Motor neuron (in vitro differentiated cells): Measurements from ENCODE around the gene CMTM3. TPM values are rescaled to one million over a fixed set of nuclear protein-coding genes. Genes with fewer than 3 reads are reported as not detected.
A peak's percentile ranks its signal among the peaks of the same experiment; 100 is the strongest.
"Not testable (repeated sequence)": the region's sequence is repeated elsewhere in the genome, so short reads cannot be mapped to it uniquely, and the experiment has no call there.

Experiments
- ATAC-seq, 8 experiments: fragments of 200-7000 bp; cut with Tn5 transposase; replicated peaks in 6 of 8; 2 replicates each; pipeline ENCODE4 v1.8.0; 2021; ENCODE audit warnings: mild to moderate bottlenecking in 8 of 8, moderate library complexity in 8 of 8
- H3K27ac ChIP-seq, 2 donors: fragments of 250-450 bp; sonication (Bioruptor Pico); 2 replicates each; pipeline ENCODE4 v1.9.0; 2021; ENCODE audit warnings: antibody characterized with exemption in 2 of 2, mild to moderate bottlenecking in 2 of 2, moderate library complexity in 1 of 2
- H3K4me1 ChIP-seq, 2 donors: fragments of 250-450 bp; sonication (Bioruptor Pico); replicated peaks in 1 of 2; 2 replicates each; pipeline ENCODE4 v1.6.1; 2021; ENCODE audit warnings: antibody characterized with exemption in 2 of 2, mild to moderate bottlenecking in 2 of 2, moderate library complexity in 1 of 2
- H3K4me3 ChIP-seq, 5 donors: fragments of 250-450 bp; sonication (Bioruptor Pico); 2 replicates each; pipeline ENCODE4 v1.9.0; 2021; ENCODE audit warnings: antibody characterized with exemption in 5 of 5, mild to moderate bottlenecking in 5 of 5, moderate library complexity in 4 of 5
- WGBS, 10 experiments: fragments of 450-650 bp; shearing (Covaris generic); methylation state at CpG; one replicate each; pipeline ENCODE4 v1.0.0; 2022; 5-methylcytosine and 5-hydroxymethylcytosine counted together
- in situ Hi-C, 9 experiments: fragments of 400-800 bp; cut with MboI; loops; one replicate each; pipeline ENCODE4 v1.15.0; 2021; ENCODE audit warnings: low sequenced_read_pairs in 9 of 9, low pct_unique_long_range_greater_than_20kb in 2 of 9; ENCODE audit not compliant: unreplicated experiment in 9 of 9
- total RNA-seq, 8 experiments: library from RNA; unstranded; fragments of 300-600 nt; gene quantifications; 2 replicates each; pipeline versions ENCODE4 v1.2.3 to v1.2.4, GENCODE V29; 2022

Gene CMTM3, protein sequence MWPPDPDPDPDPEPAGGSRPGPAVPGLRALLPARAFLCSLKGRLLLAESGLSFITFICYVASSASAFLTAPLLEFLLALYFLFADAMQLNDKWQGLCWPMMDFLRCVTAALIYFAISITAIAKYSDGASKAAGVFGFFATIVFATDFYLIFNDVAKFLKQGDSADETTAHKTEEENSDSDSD
- 10 to 100 TPM in 5 of 8 experiments, 1 to 10 TPM in 3; 5.7 to 42.6 (median 13.7) TPM for total RNA-seq

DNA sequence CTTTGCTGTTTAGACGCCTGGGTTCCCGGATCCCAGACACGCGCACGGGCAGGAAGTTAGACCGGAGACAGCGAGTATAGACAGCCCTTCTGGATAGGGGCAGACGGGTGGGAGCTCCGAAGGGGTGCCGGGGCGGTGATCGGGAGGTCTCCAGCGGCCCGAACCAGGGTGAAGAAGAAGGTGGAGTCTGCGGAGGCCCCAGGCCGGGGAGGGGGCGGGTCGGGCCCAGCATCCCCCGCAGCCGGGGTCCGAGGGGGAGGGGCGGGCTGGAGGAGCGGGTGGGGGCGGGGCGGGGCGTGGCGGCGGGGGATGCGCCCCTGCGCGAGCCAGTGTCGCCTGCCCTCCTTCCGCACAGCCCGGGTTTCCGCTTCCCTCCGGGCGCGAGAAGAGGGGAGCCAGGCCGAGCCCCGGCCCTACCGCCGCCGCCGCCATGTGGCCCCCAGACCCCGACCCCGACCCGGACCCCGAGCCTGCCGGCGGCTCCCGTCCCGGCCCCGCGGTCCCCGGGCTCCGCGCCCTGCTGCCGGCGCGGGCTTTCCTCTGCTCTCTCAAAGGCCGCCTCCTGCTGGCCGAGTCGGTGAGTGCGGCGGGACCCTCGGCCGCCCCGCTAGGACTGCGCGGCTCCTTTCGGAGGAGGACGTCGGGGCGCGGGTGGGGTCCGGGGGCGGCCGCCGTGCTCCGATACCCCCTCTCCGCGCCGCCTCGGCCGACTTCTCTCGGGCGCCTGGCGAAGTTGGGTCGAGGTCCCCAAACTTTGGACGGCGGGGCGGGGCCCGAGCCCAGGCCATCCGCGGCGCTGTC lies at the start of gene CMTM3:
Gene CMTM3, plus strand, starts transcription at position 329 of the 801 bp plus-strand sequence. Its CDS starts 102 bp downstream, at position 431.
- in situ Hi-C loops: loop anchor here in 1 of 9 experiments (25.0 kb wide), 1 partner anchor 258 kb away; no protein-coding TSS in a partner anchor
- H3K4me3 ChIP-seq: peak within 1 kb of the TSS; percentile 84 to 98 (median 96)
- peak; percentile 53 to 77 (median 64) for ATAC-seq
- WGBS, 10 experiments: no CpG with 5 or more reads among the region's 96 CpGs
- H3K27ac ChIP-seq: peak within 1 kb of the TSS; percentile 38 to 84
- H3K4me1 ChIP-seq: peaks cover 0 to 9% of the 10 kb centered on the region in 2 donors

DNA sequence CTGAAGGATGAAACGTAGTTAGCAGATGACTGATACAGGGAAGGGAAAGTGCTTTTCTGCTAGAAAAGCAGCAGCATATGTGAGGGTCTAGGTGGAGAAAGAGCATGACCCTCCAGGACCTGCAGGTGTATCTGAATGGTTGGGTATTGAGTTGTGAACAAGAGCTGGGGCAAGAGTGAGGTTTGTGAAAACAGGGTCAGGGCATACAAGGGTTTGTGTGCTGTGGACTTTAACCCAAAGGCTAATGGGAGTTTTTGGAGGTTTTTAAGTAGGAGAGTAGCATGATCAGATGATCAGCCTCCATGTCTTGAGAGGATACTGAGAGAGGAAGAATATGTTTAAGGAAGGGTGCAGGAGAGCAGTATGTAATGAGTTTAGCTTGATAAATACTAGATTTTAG lies 44.4 kb upstream of the CMTM3 start:
- 38 to 100% (median 86%) methylated on average over 1 of the region's 1 CpG; no CpG with 5 or more reads in 3 of the 10 experiments for WGBS, 10 experiments
- no peaks in the 10 kb centered on the region for H3K4me1 ChIP-seq

DNA sequence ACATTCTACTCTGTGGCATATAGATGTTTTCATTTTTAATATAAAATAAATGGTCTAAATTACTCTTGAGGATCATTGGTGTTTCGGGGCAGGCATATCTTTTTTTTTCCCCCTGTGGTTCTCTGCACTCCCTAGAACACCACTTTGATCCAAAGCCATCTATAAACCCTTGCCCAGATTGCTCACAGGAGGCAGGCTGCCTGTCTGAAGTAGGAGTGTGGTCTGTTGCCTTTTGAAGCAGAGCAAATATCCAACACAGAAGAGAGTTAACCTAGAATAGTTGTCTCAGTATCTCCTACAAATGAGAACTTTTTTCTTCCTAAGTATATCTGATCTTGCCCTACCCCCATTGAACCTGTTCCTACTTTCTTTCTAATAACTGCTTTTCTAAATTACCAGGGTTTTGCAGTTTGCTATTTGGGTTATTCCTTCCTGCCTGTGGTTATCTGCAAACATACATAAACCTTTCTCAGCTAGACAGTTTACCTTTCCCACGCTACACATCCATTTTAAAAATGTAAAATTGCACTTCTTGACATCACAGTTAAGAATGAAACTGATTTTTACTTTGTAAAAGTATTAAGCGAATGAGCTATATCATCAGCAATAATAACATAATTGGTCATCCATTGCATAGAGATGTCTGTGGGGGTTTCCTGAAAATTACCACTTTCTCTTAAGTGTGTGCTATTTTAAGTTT lies 43.0 kb upstream of the CMTM3 start:
- ATAC-seq: no peak
- H3K4me3 ChIP-seq: no peak overlapping the region
- 86 to 100% (median 100%) methylated on average over 1 to 3 of the region's 3 CpGs; no CpG with 5 or more reads in 1 of the 10 experiments for WGBS, 10 experiments
- in situ Hi-C loops: loop anchor here in 1 of 9 experiments (25.0 kb wide), 1 partner anchor 149 kb away; no protein-coding TSS in a partner anchor
- no peaks in the 10 kb centered on the region for H3K4me1 ChIP-seq
- no peak overlapping the region for H3K27ac ChIP-seq

More for the DNA sequence above, 44.4 kb upstream of the CMTM3 start:
- in situ Hi-C loops: loop anchor here in 1 of 9 experiments (25.0 kb wide), 1 partner anchor 148 kb away; no protein-coding TSS in a partner anchor
- H3K27ac ChIP-seq: no peak overlapping the region
- no peak overlapping the region for H3K4me3 ChIP-seq
- ATAC-seq: no peak

DNA sequence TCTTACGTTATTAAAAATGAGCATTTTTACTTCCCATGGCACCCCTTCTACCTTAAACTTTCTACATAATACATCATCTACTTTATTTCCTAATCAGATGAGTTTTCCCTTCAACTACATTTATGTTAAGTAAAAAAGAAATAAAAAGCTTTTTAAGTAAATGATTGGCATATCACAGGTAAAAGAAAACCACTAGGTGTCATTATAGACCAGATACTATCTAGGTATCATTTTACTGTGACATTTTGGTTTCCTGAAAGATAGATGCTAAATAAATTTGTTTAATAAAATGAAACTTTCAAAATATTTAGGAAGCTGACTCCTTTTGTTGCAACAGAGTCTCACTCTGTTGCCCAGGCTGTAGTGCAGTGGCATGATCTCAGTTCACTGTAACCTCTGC lies 42.1 kb upstream of the CMTM3 start:
- no peak for ATAC-seq
- no peaks in the 10 kb centered on the region for H3K4me1 ChIP-seq
- 83 to 100% (median 97%) methylated on average over 1 of the region's 1 CpG; no CpG with 5 or more reads in 2 of the 10 experiments for WGBS, 10 experiments
- no peak overlapping the region for H3K27ac ChIP-seq
- H3K4me3 ChIP-seq: no peak overlapping the region
- in situ Hi-C loops: loop anchor here in 1 of 9 experiments (25.0 kb wide), 1 partner anchor 150 kb away; no protein-coding TSS in a partner anchor

DNA sequence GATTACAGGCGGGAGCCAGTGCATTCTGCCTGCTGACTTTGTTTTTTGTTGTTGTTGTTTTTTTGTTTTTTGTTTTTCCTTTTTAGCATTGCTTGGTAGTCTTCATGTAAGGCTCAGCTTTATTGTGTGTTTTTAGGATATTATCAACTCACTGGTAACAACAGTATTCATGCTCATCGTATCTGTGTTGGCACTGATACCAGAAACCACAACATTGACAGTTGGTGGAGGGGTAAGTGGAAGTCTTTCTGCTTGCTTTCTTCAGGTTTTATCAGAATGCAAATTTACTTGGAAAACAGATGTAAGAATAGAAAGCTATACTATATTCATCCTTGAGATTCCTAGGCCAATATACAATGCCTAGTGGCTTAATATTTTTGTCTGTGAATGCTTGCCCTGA lies 41.5 kb upstream of the CMTM3 start:
- Histone ChIP-seq H3K4me1 (no peaks in the 10 kb centered on the region), H3K4me3 (no peak overlapping the region), H3K27ac (no peak overlapping the region)
- ATAC-seq: no peak
- WGBS, 10 experiments: 64 to 100% (median 100%) methylated on average over 1 to 2 of the region's 2 CpGs; no CpG with 5 or more reads in 1 of the 10 experiments
- in situ Hi-C loops: loop anchor here in 1 of 9 experiments (25.0 kb wide), 1 partner anchor 151 kb away; no protein-coding TSS in a partner anchor

DNA sequence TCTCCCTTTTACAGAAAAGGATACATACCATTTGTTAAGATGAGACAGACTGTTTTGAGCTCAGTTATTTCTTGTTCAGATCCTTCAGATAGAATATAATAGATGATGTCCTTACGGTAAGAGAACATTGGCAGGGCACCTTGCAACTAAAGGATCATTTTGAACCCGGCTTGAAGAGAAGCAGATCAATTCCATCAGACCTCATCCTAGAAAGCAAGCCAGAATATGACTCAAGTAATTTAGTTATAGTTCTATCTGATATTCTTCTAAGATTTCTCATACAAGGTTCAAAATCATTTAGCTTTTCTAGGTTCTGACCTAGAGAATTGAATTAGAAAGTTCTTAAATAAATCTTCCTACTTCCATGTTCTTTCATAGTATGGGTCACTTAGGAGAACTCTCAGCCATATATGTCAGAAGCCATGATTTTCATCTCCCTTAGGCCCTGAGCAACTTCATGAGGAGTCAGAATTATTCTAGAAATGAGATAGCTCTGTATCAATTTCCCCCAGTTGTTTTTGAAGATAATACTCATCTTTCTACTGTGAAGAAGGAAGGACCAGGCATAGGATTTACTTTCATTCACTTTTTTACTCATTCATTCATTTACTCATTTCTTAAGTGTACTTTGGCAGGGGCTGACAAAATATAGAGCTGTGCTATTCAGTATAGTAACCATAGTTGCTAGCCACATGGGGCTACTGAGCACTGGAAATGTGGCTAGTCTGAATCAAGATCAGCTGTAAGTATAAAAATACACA lies 40.8 kb upstream of the CMTM3 start:
- 83 to 100% (median 100%) methylated on average over 1 to 2 of the region's 2 CpGs; no CpG with 5 or more reads in 1 of the 10 experiments for WGBS, 10 experiments
- Histone ChIP-seq H3K27ac (no peak overlapping the region), H3K4me3 (no peak overlapping the region), H3K4me1 (no peaks in the 10 kb centered on the region)
- in situ Hi-C loops: loop anchor here in 1 of 9 experiments (25.0 kb wide), 1 partner anchor 151 kb away; no protein-coding TSS in a partner anchor
- ATAC-seq: no peak

DNA sequence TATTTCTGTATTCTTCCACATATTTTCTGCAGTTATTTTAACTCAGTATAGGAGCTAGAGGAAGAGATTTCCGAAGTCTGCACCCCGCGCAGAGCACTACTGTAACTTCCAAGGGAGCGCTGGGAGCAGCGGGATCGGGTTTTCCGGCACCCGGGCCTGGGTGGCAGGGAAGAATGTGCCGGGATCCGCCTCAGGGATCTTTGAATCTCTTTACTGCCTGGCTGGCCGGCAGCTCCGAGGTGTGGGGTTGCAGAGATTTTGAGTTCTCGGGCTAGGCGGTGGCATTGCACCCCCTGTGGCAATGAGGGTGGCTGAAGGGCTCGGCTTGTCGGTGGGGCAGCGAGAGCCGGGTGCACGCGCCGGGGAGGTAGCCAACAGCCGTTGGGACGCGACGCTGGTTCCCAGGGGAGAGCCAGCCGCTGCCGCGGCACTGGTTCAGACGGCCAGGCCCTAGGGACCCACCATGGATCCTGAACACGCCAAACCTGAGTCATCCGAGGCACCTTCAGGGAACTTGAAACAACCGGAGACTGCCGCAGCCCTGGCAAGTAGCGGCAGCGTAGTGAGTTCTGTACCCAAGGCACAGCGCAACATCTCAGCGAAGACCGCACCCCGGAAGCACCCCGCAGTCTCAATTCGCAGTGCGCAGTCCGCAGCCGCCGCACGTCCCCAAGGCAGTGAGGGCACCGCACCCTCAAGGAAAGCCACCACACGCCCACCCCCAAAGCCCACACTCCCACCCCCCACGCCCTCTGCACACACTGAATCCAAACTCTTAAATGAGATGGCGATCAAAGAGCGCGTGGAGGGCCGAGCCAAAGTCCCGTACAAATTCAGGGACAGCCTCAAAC lies 38.2 kb upstream of the CMTM3 start, which contains the start of gene CMTM1:
Gene CMTM1, plus strand, starts transcription at position 389 of the 851 bp plus-strand sequence. Its CDS starts 75 bp downstream, at position 464.
- no peak within 1 kb of the TSS for H3K27ac ChIP-seq
- H3K4me3 ChIP-seq: no peak within 1 kb of the TSS
- no peaks in the 10 kb centered on the region for H3K4me1 ChIP-seq
- 72 to 100% (median 96%) methylated on average over 2 to 13 of the region's 54 CpGs; no CpG with 5 or more reads in 1 of the 10 experiments for WGBS, 10 experiments
- ATAC-seq: no peak
- in situ Hi-C loops: loop anchor here in 1 of 9 experiments (25.0 kb wide), 1 partner anchor 154 kb away; no protein-coding TSS in a partner anchor

DNA sequence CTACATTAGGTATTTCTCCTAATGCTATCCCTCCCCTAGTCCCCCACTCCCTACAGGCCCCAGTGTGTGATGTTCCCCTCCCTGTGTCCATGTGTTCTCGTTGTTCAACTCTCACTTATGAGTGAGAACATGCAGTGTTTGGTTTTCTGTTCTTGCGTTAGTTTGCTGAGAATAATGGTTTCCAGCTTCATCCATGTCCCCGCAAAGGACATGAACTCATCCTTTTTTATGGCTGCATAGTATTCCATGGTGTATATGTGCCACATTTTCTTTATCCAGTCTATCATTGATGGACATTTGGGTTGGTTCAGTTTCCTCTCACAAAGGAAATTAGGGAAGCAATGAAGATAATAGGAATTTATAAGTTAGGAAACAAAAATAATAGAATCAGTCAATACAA lies 37.2 kb upstream of the CMTM3 start:
- not testable (repeated sequence) for H3K4me3 ChIP-seq, ATAC-seq, H3K4me1 ChIP-seq, H3K27ac ChIP-seq
- whole genome bisulfite sequencing, 10 experiments: 96% methylated on average over 3 of the region's 3 CpGs; no CpG with 5 or more reads in 9 of the 10 experiments
- in situ Hi-C loops: loop anchor here in 1 of 9 experiments (25.0 kb wide), 1 partner anchor 155 kb away; no protein-coding TSS in a partner anchor

DNA sequence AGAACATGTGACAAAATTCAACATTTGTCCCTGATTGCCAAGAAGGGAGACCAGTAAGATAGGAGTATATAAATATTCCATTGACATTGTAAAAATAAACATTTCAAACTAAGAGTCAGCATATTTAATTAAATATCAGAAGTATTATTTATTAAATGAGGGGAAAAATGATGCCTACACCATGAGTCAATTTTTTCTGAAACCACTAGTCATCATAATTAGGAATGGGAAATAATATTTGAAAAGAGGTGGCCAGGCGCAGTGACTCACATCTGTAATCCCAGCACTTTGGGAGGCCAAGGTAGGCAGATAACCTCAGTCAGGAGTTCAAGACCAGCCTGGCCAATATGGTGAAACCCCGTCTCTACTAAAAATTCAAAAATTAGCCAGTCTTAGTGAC lies 36.1 kb upstream of the CMTM3 start:
- ATAC-seq: no peak
- 71 to 100% (median 83%) methylated on average over 1 to 2 of the region's 2 CpGs; no CpG with 5 or more reads in 4 of the 10 experiments for WGBS, 10 experiments
- H3K4me3 ChIP-seq: no peak overlapping the region
- in situ Hi-C loops: loop anchor here in 1 of 9 experiments (25.0 kb wide), 1 partner anchor 156 kb away; no protein-coding TSS in a partner anchor
- no peaks in the 10 kb centered on the region for H3K4me1 ChIP-seq
- no peak overlapping the region for H3K27ac ChIP-seq

DNA sequence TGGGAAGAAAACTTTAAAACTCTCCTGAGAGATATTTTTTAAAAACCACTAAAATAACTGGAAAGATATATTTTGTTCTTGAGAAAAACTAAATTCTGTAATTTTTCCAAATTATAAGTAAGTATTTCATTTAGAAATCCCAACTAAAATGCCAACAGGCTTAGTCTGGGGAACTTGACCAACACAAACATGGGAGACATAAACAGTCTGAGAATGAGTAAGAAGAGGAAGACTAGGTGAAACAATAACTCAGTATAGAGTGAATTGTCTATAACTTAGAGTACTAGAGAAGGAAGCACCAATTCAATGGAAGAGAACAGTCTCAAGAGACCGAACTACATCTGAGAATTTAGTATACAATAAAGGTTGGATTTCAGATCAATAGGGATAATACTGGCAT lies 35.4 kb upstream of the CMTM3 start:
- WGBS, 10 experiments: 73 to 100% (median 100%) methylated on average over 1 of the region's 1 CpG; no CpG with 5 or more reads in 1 of the 10 experiments
- in situ Hi-C loops: loop anchor here in 1 of 9 experiments (25.0 kb wide), 1 partner anchor 157 kb away; no protein-coding TSS in a partner anchor
- Histone ChIP-seq H3K4me1 (no peaks in the 10 kb centered on the region), H3K27ac (no peak overlapping the region), H3K4me3 (no peak overlapping the region)
- no peak for ATAC-seq

DNA sequence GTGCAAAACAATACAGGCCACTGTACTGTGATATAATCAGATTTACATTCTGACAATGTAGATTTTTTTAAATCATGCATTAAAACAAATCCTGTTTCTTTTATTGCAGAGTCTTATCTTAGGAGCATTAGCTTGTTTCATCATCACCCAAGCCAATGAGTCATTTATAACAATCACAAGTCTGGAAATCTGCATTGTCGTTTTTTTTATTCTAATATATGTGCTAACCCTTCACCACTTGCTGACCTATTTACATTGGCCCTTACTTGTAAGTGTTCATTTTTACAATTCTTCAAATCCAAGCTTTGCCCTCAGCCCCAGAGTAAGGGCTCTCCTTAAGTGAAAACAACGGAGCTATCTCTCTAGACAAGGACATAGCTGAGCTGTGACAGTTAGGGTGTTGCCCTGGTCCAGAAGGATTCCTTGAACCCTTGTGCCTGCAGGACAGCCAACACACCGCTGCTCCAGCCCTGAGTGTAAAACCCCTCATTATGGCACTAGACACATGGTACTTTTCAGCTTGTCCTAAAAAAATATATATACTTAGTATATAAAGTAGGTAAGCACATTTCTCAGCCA lies 34.6 kb upstream of the CMTM3 start:
- peak in 6 of 8 experiments; percentile 47 to 94 (median 67) for ATAC-seq
- in situ Hi-C loops: loop anchor here in 1 of 9 experiments (25.0 kb wide), 1 partner anchor 158 kb away; no protein-coding TSS in a partner anchor
- H3K27ac ChIP-seq: no peak overlapping the region
- no peaks in the 10 kb centered on the region for H3K4me1 ChIP-seq
- WGBS, 10 experiments: 0 to 82% (median 64%) methylated on average over 1 to 3 of the region's 3 CpGs; no CpG with 5 or more reads in 2 of the 10 experiments
- H3K4me3 ChIP-seq: no peak overlapping the region
